ENCODE data around the gene DGKE. TPM values are rescaled to one million over a fixed set of nuclear protein-coding genes. Genes with fewer than 3 reads are reported as not detected.

Gene DGKE
- total and polyA plus RNA-seq, 2 of the 8 experiments (the other 6 are each of a cell fraction or from before 2014, with no cell fraction given): 1.7 to 7.4 TPM

DNA sequence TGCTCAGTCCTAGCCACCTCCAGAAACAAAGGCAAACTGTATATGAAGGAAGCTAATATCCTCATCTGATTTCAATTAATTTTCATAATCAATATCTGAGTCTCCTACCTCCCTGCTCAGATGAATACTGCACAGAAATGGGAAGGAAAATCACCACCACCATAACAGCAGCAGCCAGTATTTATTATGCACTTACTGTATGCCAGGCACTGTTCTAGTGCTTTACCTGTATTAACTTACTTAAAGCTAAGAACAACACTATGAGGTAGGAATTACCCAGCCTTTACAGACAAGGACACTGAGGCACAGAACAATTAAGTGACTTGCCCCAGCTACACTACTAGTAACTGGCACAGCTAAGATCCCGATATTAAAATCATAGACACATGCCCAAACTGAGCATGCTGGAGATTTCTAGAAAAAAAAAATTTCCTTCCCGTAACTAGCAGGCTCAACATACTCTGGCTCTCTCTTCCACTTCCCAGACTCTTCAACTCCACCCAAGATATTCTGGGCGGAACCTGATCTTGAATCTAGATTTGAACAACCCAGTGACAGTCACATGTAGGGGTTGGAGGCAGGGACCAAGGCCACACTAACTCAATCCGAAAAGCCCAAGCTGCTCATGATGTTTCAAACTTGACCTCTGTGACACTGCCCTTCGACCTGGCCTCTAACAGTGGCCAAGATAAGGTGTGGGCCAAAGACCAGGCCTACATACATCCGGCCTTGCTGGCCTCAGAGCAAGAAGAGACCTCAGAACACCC is 76.0 kb downstream of the DGKE start:
- Histone ChIP-seq H3K27me3 (replicated peaks in 1 of 4; ENCODE audit: control insufficient read depth in 3 of 4, extremely low read depth in 1 of 4, insufficient read depth in 3 of 4, low read length in 3 of 4) (peaks cover 0 to 18% (median 9%) of the 10 kb centered on the region in 4 experiments; a peak in 6 of 7 replicates), H2BK120ac (replicated peaks; ENCODE audit: low read depth, low read length) (no peak overlapping the region), H2BK20ac (ENCODE audit: low read length) (no peak overlapping the region), H3K23me2 (ENCODE audit: low read depth, low read length) (peaks cover 13% of the 10 kb centered on the region; the same call in 1 of the 2 replicates), H2BK15ac (ENCODE audit: low read length) (no peak overlapping the region), H3K56ac (replicated peaks; ENCODE audit: insufficient read length, low read depth, low read length) (no peak overlapping the region), H3K36me3 (ENCODE audit: control insufficient read depth in 2 of 4, insufficient read depth in 4 of 4, low read length in 3 of 4) (peaks cover 2 to 33% (median 7%) of the 10 kb centered on the region in 4 experiments; a peak in 7 of 8 replicates), H3K4me3 (ENCODE audit: extremely low read depth in 1 of 4, insufficient read depth in 2 of 4, low read depth in 3 of 4, low read length in 4 of 4) (no peak overlapping the region), H3K18ac (ENCODE audit: extremely low read depth, low read length) (no peak overlapping the region), H2AK5ac (ENCODE audit: low read depth, low read length) (no peak overlapping the region), H3K4ac (replicated peaks; ENCODE audit: insufficient read length, low read depth, low read length) (no peak overlapping the region), H3K79me2 (ENCODE audit: control insufficient read depth in 1 of 2, insufficient read depth in 2 of 2, low read length in 2 of 2) (peaks cover 0 to 9% of the 10 kb centered on the region in 2 experiments; a peak in 1 of 4 replicates), H3K79me1 (ENCODE audit: low read depth, low read length) (peaks cover 6% of the 10 kb centered on the region), H3K4me2 (ENCODE audit: insufficient read depth in 1 of 2, low read depth in 2 of 2, low read length in 2 of 2) (no peak overlapping the region), H2AFZ (ENCODE audit: low read length) (no peak overlapping the region), H3K27ac (ENCODE audit: low read depth, low read length) (no peak overlapping the region), H4K8ac (ENCODE audit: extremely low read depth, insufficient read depth, low read length) (no peak overlapping the region), H4K5ac (ENCODE audit: insufficient read length, low read depth, low read length) (no peak overlapping the region), H4K91ac (replicated peaks; ENCODE audit: insufficient read length, low read length) (no peak overlapping the region), H3K9ac (replicated peaks in 1 of 4; ENCODE audit: extremely low read depth in 1 of 4, low read depth in 3 of 4, low read length in 3 of 4) (no peak overlapping the region; a peak in 1 of 7 replicates), H3K23ac (ENCODE audit: insufficient read length) (no peak overlapping the region), H2BK12ac (ENCODE audit: low read depth, low read length) (no peak overlapping the region), H2BK5ac (ENCODE audit: low read depth, low read length) (no peak overlapping the region), H4K20me1 (replicated peaks in 1 of 2; ENCODE audit: control insufficient read depth in 1 of 2, insufficient read depth in 2 of 2, low read length in 2 of 2) (peaks cover 0 to 5% of the 10 kb centered on the region in 2 experiments), H3K4me1 (replicated peaks in 1 of 4; ENCODE audit: control insufficient read depth in 3 of 4, insufficient read depth in 4 of 4, low read length in 3 of 4) (peaks cover 3 to 9% (median 6%) of the 10 kb centered on the region in 4 experiments; a peak in 6 of 7 replicates), H3K14ac (ENCODE audit: insufficient read length) (no peak overlapping the region), H3K9me3 (ENCODE audit: insufficient read depth in 2 of 2, low read depth in 1 of 2, low read length in 1 of 2) (no peaks in the 10 kb centered on the region)
- ChIA-PET POLR2A (ENCODE audit: partially characterized antibody) (interaction anchor here (1.0 to 1.1 kb wide), 2 partner anchors 13 to 24 kb away, joined by 3 read pairs; no protein-coding TSS in a partner anchor), CTCF (ENCODE audit: partially characterized antibody) (interaction anchor here (0.6 to 3.1 kb wide), 6 partner anchors 10 to 176 kb away, joined by 3 to 11 read pairs (median 8); no protein-coding TSS in a partner anchor)
- no peak for DNase-seq (ENCODE audit: low read depth in 1 of 2, low spot score in 2 of 2)
- 87% methylated on average over 6 of the region's 6 CpGs; no CpG with 5 or more reads in 1 of the 2 experiments for WGBS, 2 experiments (ENCODE audit: extremely low coverage in 1 of 2, insufficient coverage in 1 of 2, insufficient read length in 1 of 2, insufficient replicate concordance in 2 of 2, low coverage in 1 of 2, low lambda C conversion rate in 2 of 2, missing lambda C conversion rate in 1 of 2)
- no peak for FAIRE-seq
- TF ChIP-seq CTBP2 (IDR thresholded peaks at IDR 0.05; ENCODE audit: borderline replicate concordance, insufficient read depth, insufficient read length, low read length) (no peak), RFX5 (IDR thresholded peaks at IDR 0.05; ENCODE audit: borderline replicate concordance, low read depth, low read length) (no peak), CREB1 (IDR thresholded peaks at IDR 0.05) (no peak), KDM5A (IDR thresholded peaks at IDR 0.05; ENCODE audit: low read length) (no peak), POU5F1 (IDR thresholded peaks at IDR 0.05; ENCODE audit: low read depth, low read length) (no peak), FOSL1 (IDR thresholded peaks at IDR 0.05; ENCODE audit: insufficient read depth, low read depth, low read length) (no peak)
